ENCODE results near the gene DOK5. TPM values are rescaled to one million over a fixed set of nuclear protein-coding genes. Genes with fewer than 3 reads are reported as not detected.

The DOK5 gene
- total and polyA plus RNA-seq, 10 of the 15 experiments (the other 5 are each of a cell fraction or from before 2014, with no cell fraction given) = 0.03 TPM; not detected in 9

- no peak for FAIRE-seq
Observed at GRCh38 chr20:54452277-54452676, 23.1 kb upstream of the DOK5 start.

More at GRCh38 chr20:54452277-54452676, 23.1 kb upstream of the DOK5 start:
- TF ChIP-seq CEBPB (IDR thresholded peaks at IDR 0.05; ENCODE audit: borderline replicate concordance in 1 of 2, low read depth in 2 of 2, low read length in 2 of 2) = no peak
- TF ChIP-seq EP300 (IDR thresholded peaks at IDR 0.05; ENCODE audit: borderline replicate concordance in 1 of 2, control insufficient read depth in 1 of 2, low read depth in 2 of 2, low read length in 2 of 2) = no peak
- no peak for TF ChIP-seq USF1 (IDR thresholded peaks at IDR 0.05; ENCODE audit: borderline replicate concordance, extremely low read length, insufficient read depth, low read depth, low read length)
- no peak for TF ChIP-seq HSF1 (IDR thresholded peaks at IDR 0.05; ENCODE audit: low read depth, low read length)
- TF ChIP-seq ZBED1 (IDR thresholded peaks at IDR 0.05; ENCODE audit: borderline replicate concordance) = no peak
- no peak for TF ChIP-seq EED (IDR thresholded peaks at IDR 0.05; ENCODE audit: low read depth)
- no peak for TF ChIP-seq CHD2 (IDR thresholded peaks at IDR 0.05; ENCODE audit: borderline replicate concordance, low read depth, low read length)
- TF ChIP-seq TCF3 (IDR thresholded peaks at IDR 0.05; ENCODE audit: borderline replicate concordance, insufficient read depth, low read depth, low read length) = no peak
- no peak for TF ChIP-seq GATAD2B (conservative IDR thresholded peaks at IDR 0.05; ENCODE audit: low read depth)
- TF ChIP-seq STAT3 (IDR thresholded peaks at IDR 0.05; ENCODE audit: low read depth, low read length) = no peak
- TF ChIP-seq SREBF2 (IDR thresholded peaks at IDR 0.05; ENCODE audit: low read length) = no peak
- no peak for TF ChIP-seq SUZ12 (IDR thresholded peaks at IDR 0.05; ENCODE audit: unreplicated experiment)
- Histone ChIP-seq H3K79me2 (ENCODE audit: control insufficient read depth, insufficient read depth, low read length) (no peaks in the 10 kb centered on the region), H3K4me3 (no peak overlapping the region), H4K20me1 (ENCODE audit: control insufficient read depth, insufficient read depth) (no peaks in the 10 kb centered on the region), H3K27me3 (replicated peaks in 1 of 2; ENCODE audit: control insufficient read depth in 2 of 2, insufficient read depth in 2 of 2, low read length in 1 of 2) (no peaks in the 10 kb centered on the region), H3K9ac (ENCODE audit: control insufficient read depth, insufficient read depth, low read length) (no peak overlapping the region), H3K4me1 (ENCODE audit: control insufficient read depth, insufficient read depth, low read length) (no peaks in the 10 kb centered on the region), H3K27ac (ENCODE audit: control insufficient read depth, insufficient read depth) (no peak overlapping the region), H2AFZ (ENCODE audit: control insufficient read depth, low read depth, low read length) (no peak overlapping the region), H3K4me2 (ENCODE audit: control insufficient read depth, insufficient read depth) (no peak overlapping the region), H3K9me3 (replicated peaks; ENCODE audit: control insufficient read depth, insufficient read depth, low read length) (no peaks in the 10 kb centered on the region; the same call in 2 of the 3 replicates), H3K36me3 (ENCODE audit: control insufficient read depth in 2 of 2, insufficient read depth in 2 of 2, low read length in 1 of 2) (no peaks in the 10 kb centered on the region)
- CTCF ChIA-PET = no interaction called here
- SMC1A ChIA-PET (ENCODE audit: uncharacterized antibody, unreplicated experiment) = no interaction called here
- ATAC-seq = no peak
- POLR2A ChIA-PET = no interaction called here
- intact Hi-C loops (cut with micrococcal nuclease; ENCODE audit: unreplicated experiment) (no loop called here), in situ Hi-C loops (cut with MboI) (no loop called here)
- RAD21 ChIA-PET (ENCODE audit: unreplicated experiment) = no interaction called here
- no TSS peak for BruUV-seq (replicated peaks)
- WGBS (ENCODE audit: insufficient coverage, insufficient replicate concordance, low lambda C conversion rate, missing lambda C conversion rate) = 32% methylated on average over 12 of the region's 12 CpGs
- no peak for DNase-seq (ENCODE audit: low read depth, low spot score)
